HG03521 (cell line): ENCODE results near the gene RHBDD1.
A peak's percentile ranks its signal among the peaks of the same experiment; 100 is the strongest.

Experiments used
- ATAC-seq: cut with Tn5 transposase; IDR thresholded peaks from one replicate; pipeline ENCODE4 v1.9.1; 2021; ENCODE audit warnings: mild to moderate bottlenecking, moderate library complexity; ENCODE audit not compliant: unreplicated experiment

Gene RHBDD1

GRCh38 chr2:226835796-226836547 lies at the start of gene RHBDD1:
Gene RHBDD1 (plus strand): TSS chr2:226836054. CDS start chr2:226864694, 28,640 bp downstream.
- peak; percentile 84 for ATAC-seq

DNA sequence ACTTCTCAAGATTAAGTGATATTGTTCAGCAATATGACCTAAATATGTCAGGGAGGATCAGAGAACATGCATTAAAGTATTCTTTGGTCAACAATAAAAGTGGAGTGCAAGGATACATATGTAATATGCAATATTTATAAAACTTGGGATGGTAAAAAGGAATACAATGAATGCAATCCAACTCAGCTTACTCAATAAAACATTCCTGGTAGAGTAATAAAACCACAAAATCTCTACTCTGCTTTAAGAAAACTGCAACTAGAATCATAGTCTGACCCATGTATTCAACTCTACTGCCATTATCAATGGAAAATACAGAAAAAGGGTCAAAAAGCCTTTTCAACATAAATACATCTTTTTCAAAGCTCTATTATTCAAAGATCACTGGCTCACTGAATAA lies 47.8 kb upstream of the RHBDD1 start:
- ATAC-seq = no peak

GRCh38 chr2:226788881-226789490 lies 46.9 kb upstream of the RHBDD1 start:
- no peak for ATAC-seq

- ATAC-seq = no peak
Observed at GRCh38 chr2:226790011-226790410, 45.8 kb upstream of the RHBDD1 start.

- ATAC-seq = no peak
Observed at GRCh38 chr2:226790431-226790830, 45.4 kb upstream of the RHBDD1 start.

DNA sequence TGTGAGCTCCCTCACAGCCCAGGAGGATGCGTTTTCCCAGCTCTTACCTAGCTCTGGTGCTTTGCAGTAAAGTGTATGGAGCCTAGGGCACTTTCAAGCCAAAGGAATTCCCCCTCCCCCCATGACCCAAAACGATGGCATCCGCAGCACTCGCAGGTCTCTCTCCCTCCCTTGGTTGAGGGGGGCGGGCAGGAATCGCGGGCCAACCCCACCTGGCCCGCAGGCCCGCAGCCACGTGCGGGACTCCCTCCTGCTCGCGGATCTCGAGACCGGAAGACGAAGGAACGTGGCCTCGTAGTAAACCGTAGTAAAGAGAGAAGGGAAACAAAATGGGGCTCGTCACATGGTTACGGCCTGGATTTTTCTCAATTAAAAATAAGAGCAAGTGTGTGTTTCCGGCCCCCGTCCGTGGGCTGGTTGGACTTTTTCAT lies 44.8 kb upstream of the RHBDD1 start:
- peak; percentile 62 for ATAC-seq

DNA sequence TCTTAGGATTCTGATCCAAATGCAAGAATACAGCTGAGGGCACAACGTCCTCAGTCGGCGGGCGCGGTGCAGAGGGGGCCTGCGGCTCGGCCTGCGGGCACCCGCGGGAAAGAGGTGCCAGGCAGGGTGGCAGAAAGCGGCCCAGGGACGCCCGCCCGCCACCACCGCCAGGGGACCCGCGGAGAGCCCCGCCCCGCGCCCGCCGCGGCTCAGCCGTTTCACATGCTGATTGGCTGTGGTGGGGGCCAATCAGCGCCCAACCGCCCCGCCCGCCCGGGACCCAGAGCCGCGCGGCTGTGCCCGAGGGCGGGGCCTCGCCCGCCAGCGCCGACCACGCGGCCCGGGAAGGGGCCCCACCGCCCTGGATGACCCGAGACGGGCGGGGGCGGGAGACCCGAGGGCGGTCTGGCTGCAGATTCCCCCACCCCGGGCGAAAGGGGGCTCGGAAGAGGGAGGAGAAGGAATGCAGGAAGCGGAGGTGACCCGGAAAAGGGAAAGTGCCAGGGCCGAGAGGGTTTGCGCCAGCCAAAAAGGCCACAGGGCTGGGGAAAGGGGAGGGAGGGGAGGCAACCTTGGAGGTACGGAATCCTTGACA lies 44.3 kb upstream of the RHBDD1 start:
- ATAC-seq = peak; percentile 99

DNA sequence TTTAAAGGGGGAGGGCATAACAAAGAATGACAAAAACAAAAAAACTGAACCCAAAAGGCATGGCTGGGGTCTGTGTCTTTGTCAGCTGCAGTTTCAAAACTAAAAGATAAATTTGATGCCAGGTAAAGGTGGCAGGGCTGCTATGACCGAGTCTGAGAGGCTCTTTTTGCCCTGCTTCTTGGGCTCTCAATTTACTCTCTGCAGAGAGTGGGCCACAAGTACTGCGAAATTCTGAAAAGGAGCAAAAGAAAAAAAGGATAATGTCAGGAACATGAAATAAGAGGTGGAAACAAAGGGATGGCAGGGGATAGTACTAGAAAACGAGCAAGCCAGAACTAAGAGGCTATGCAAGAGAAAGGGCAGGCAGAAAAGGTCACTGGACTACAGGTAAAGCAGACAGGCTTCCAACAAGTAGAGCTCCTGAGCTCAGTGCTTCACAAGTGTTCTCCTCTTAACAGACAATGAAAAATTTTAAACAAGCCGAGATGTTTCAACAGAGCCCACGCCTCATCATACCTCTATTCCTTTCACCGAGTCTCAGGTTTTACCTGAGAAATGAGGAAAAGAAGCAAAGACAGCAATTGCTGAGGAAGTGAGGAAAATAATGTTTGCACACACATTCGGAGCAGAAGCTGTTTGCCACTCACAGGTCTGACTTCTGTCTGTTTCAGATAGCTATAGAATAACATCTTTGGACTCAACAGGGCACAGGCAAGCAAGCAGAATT lies 43.5 kb upstream of the RHBDD1 start:
- ATAC-seq = no peak

- ATAC-seq = no peak
Observed at GRCh38 chr2:226793646-226794045, 42.2 kb upstream of the RHBDD1 start.

- ATAC-seq = no peak
Observed at GRCh38 chr2:226794196-226794661, 41.6 kb upstream of the RHBDD1 start.

DNA sequence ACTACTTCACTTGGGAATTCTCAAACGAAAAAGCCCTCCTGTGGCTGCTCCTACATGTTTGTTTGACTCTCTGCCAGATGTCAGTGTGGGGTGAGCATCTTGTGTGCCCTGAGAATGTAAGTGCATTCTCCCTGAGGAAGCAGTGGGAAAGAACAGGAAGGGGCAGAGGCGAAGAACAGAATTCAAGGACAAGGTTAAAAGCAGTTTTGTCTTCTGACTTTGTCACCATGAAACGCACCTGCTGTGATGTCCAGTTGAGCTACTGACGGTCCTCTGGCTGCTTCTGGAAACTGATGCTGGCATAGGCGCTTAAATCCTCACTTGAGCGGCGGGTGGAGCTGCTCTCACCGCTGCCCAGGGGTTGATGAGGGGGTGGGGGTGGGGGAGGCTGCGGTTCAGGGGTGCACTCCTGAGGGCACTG lies 41.1 kb upstream of the RHBDD1 start:
- ATAC-seq = no peak

DNA sequence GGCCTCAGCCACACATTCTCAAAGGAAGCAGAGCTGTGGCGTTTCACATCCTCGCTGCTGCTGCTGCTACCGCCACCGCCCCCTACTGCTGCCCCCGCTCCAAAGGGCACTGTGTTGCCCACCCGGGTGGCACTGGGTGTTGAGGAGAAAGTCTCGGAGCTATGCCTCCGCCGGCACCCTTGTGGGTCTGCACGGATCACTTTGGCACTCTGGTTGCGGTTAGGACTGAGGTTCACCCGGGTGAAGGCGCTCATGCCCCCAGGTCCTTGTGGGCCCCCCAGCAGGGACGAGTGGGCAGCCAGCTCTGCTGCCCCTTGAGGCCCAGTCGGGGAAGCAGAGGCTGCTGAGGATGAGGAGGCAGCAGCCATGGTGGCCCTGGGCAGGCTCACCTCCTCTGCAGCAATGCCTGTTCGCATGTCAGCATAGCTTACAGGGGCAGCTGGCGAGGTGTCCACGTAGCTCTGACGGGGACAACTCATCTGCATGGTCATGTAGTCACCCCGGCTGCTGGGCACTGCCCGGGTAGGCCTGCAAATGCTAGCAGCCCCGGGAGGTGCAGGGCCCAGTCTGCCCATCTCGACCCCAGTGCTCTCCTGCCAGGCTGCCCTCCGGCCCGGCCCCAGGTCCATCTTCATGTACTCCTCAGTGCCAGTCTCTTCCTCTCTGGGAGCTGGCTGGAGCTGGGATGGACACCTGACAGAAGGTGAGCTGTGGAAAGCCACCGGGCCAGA lies 40.4 kb upstream of the RHBDD1 start:
- no peak for ATAC-seq

GRCh38 chr2:226796012-226796839 lies 39.6 kb upstream of the RHBDD1 start:
- no peak for ATAC-seq

DNA sequence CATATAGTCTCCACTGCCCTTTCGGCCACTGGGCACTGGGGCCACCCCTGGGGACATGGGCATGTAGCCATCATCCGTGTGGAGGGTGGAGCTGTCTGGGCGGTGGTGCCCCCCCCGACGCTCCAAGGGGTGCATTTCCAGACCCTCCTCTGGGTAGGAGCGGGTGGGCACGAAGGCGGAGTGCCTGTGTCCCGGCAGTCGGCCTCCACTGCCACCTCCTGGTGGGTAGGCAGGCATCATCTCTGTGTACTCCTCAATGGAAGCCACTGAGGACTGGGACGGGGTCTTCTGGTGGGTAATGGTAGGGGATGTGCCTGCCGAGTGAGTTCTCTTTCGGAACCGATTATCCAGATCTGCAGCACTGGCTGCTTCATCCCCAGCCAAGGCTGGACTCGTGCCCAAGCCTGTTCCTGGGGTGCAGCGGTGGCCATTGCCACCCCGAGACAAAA lies 39.0 kb upstream of the RHBDD1 start:
- ATAC-seq = no peak

GRCh38 chr2:226797289-226797988 lies 38.4 kb upstream of the RHBDD1 start:
- ATAC-seq = no peak

- ATAC-seq = no peak
Observed at GRCh38 chr2:226797989-226798421, 37.8 kb upstream of the RHBDD1 start.

GRCh38 chr2:226798422-226799210 lies 37.2 kb upstream of the RHBDD1 start:
- peak; percentile 14 for ATAC-seq
